Epidermal melanocyte (primary cell): Measurements from ENCODE around the gene IGFBP4.
"Not testable (repeated sequence)": the region's sequence is repeated elsewhere in the genome, so short reads cannot be mapped to it uniquely, and the experiment has no call there.

Experiments used
- DNase-seq: peaks from one replicate; pipeline ENCODE4 v3.0.0; 2011; ENCODE audit warnings: low spot score; ENCODE audit not compliant: insufficient read length

Gene IGFBP4

DNA sequence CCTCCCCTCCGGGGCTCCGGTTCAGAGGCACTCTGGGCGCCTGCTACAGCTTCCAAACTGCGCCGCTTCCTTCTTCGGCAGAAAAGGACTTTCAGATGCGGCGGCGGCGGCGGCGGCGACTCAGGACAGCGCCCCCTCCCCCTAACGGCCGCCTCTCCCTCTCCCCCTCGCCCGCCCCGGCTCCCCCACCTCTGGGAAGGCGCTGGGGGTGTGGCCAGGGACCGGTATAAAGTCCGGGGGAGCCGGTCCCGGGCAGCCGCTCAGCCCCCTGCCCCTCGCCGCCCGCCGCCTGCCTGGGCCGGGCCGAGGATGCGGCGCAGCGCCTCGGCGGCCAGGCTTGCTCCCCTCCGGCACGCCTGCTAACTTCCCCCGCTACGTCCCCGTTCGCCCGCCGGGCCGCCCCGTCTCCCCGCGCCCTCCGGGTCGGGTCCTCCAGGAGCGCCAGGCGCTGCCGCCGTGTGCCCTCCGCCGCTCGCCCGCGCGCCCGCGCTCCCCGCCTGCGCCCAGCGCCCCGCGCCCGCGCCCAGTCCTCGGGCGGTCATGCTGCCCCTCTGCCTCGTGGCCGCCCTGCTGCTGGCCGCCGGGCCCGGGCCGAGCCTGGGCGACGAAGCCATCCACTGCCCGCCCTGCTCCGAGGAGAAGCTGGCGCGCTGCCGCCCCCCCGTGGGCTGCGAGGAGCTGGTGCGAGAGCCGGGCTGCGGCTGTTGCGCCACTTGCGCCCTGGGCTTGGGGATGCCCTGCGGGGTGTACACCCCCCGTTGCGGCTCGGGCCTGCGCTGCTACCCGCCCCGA lies at the start of gene IGFBP4:
Gene IGFBP4 (plus strand): TSS at position 255 of the 792 bp plus-strand sequence. CDS start 286 bp downstream, at position 541.
- DNase-seq, result peak; percentile 59

GRCh38 chr17:40399185-40399584 lies 44.1 kb upstream of the IGFBP4 start:
- DNase-seq, result peak; percentile 71

DNA sequence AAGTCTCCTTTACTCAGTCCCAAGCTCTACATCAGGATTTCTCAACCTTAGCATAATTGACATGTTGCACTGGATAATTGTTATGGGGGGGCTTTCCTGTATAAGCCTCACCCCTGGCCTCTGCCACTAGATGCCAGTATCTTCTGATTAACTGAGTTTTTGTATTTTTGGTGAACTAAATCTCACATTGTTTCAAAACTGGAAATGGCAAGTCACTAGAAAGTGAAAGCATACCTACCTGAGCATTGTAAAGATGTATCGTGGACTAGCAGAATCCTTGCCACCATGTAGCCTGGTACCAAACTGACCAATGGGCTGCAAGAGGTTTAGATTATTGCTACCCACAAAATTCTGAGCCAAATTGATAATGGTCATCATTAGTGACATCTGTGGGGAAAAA lies 40.6 kb upstream of the IGFBP4 start:
- no peak for DNase-seq

GRCh38 chr17:40404003-40404402 lies 39.2 kb upstream of the IGFBP4 start:
- no peak for DNase-seq

- no peak for DNase-seq
Observed at GRCh38 chr17:40407460-40407859, 35.8 kb upstream of the IGFBP4 start.

- DNase-seq, result not testable (repeated sequence)
Observed at GRCh38 chr17:40409540-40409939, 33.7 kb upstream of the IGFBP4 start.

DNA sequence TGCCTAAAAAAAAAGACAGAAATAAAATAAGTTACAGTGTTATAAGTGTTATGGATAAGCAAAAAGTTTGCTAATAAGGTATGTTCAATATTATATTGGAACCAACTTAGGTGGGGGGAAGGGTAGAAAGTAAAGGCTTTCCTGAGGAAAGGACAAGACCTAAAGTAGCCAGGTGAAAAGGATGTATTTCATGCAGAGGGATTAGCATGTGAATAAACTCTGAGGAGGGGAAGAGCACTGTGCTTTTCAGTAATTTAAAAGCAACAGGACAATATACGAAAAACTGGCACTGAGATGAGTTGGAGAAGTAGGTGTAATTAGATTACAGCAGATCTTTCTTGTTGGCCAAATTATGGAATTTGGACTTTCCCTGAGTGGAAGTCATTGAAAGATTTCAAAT lies 33.2 kb upstream of the IGFBP4 start:
- DNase-seq, result no peak

GRCh38 chr17:40411821-40412220 lies 31.4 kb upstream of the IGFBP4 start:
- no peak for DNase-seq

DNA sequence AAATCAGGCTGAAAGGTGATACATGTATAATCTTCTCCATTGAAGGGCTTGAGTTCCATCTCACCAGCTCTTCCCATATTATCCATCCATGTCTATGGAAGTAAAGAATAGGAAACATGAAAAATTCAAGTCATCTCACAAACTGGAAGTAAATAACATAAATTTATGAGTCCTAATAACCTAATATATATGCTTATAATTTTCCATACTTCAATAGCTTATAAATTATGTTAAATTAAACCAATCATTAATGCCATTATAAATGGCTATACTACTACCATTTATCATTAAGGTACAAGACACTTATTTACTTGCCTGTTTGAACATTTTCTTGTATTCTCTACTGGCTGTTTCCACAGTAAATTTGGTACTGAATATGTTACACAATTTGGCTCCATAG lies 30.4 kb upstream of the IGFBP4 start:
- DNase-seq, result no peak

DNA sequence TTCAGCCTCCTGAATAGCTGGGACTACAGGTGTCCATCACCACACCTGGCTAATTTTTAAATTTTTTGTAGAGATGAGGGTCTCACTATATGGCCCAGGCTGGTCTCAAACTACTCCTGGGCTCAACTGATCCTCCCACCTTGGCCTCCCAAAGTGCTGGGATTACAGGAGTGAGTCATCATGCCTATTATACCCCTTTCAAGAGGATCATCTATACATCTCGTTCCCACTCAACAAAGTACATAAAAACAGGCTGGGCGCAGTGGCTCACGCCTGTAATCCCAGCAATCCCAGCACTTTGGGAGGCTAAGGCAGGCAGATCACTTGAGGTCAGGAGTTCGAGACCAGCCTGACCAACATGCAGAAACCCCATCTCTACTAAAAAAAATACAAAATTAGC lies 28.9 kb upstream of the IGFBP4 start:
- DNase-seq, result not testable (repeated sequence)

- DNase-seq, result no peak
Observed at GRCh38 chr17:40415390-40415789, 27.9 kb upstream of the IGFBP4 start.

DNA sequence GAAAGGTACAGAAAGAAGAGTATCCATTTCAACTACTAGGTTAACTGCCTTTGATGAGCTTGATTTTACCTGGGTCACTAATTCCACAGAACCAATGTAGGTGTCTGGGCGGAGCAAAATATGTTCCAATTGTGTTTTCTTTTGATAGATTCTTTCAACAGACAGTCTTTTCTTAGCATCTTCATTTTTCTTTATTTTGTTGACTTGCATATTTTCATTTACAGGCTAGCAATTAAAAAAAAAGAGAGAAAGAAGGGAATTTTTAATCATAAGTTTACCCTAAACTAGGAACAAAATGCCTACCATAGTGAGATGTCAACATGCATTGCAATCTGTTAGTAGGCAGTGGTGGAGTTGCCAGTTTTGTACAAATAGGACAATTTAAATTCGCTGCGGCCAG lies 26.6 kb upstream of the IGFBP4 start:
- DNase-seq, result no peak

- DNase-seq, result no peak
Observed at GRCh38 chr17:40417258-40417608, 26.0 kb upstream of the IGFBP4 start.

DNA sequence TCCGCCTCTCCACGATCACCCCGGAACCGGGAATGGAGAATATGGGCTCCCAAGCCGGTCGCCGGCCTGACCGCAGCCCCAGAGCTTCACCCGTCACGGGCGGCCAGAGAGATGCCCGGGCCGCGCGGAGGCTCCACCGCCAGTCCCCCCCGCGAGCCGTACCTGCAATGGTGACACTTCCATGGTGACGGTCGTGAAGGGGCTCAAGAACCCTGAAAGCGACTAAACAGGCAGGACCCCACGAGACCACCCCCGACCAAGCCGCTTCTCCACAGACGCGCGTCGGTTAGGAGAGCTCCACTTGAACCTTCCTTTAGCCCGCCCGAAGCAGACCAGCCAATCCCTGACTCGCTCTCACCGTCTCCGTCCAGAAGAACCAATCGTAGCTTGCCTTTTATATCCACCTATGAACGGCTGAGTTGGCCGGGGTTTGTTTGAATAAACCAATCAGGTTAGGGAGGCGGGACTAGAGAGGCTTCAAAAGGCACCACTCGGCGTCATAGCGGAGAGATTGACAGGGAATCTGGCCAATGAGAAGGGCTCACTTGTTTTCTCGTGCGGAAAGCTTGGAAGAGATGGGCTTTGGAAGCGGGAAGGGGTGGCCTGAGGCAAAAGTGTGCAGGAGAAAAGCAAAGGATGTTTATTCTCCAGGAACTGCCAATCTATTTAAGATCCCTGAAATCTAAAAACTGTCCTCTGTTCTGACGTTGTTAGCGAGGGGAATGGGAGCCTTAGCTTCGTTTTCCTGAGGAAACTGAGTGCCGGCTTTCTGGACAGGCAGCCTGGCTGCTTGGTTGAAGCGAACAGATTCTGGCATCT lies 25.4 kb upstream of the IGFBP4 start, which contains the start of gene TOP2A:
Gene TOP2A (minus strand): TSS at position 288 of the 819 bp plus-strand sequence. CDS start 105 bp downstream, at position 183.
- peak; percentile 100 for DNase-seq

DNA sequence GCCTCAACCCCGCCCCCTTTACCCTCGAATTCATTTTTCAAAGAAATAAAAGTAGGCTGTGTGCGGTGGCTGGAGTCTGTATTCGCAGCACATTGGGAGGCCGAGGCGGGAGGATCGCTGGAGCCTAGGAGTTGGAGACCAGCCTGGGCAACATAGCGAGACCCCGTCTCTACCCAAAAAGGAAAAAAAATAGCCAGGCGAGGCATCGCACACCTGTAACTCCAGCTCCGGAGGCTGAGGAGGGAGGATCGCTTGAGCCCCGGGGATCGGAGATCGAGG lies 24.9 kb upstream of the IGFBP4 start:
- DNase-seq, result no peak

GRCh38 chr17:40419559-40420331 lies 23.5 kb upstream of the IGFBP4 start:
- DNase-seq, result no peak

- no peak for DNase-seq
Observed at GRCh38 chr17:40422990-40423633, 20.1 kb upstream of the IGFBP4 start.

- DNase-seq, result no peak
Observed at GRCh38 chr17:40425741-40426140, 17.5 kb upstream of the IGFBP4 start.

DNA sequence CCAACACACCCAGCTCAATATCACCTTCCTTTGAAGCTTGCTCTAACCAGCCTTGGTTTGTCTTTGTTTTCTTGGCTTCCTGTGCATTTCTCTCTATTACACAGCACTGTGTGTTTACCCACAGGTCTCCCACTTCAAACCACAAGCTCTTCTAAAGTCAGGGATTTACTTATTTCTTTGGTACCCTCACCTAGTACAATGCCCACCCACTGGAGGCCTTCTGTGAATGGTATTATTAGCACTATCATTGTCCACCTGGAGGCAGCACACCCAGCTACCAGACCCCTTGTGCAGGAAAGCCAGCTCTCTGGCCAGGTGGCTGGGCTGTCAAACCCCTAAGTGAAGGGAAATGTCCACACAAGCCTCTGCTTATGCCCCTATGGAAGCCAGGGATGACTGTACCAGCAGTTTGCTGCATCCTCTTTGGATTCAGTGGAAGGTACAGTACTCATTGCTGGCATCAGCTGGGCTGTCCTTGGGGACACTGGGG lies 16.2 kb upstream of the IGFBP4 start:
- no peak for DNase-seq

GRCh38 chr17:40430272-40431230 lies 12.7 kb upstream of the IGFBP4 start:
- no peak for DNase-seq
